HG02981 (cell line): ENCODE data around the gene ZNF836.
A peak's percentile ranks its signal among the peaks of the same experiment; 100 is the strongest.

Source experiments
- ATAC-seq: cut with Tn5 transposase; IDR thresholded peaks from one replicate; pipeline ENCODE4 v1.9.1; 2021; ENCODE audit warnings: mild to moderate bottlenecking, moderate library complexity; ENCODE audit not compliant: unreplicated experiment

Gene ZNF836

GRCh38 chr19:52188822-52189734, 17.7 kb upstream of the ZNF836 start:
- peak; percentile 4 for ATAC-seq

DNA sequence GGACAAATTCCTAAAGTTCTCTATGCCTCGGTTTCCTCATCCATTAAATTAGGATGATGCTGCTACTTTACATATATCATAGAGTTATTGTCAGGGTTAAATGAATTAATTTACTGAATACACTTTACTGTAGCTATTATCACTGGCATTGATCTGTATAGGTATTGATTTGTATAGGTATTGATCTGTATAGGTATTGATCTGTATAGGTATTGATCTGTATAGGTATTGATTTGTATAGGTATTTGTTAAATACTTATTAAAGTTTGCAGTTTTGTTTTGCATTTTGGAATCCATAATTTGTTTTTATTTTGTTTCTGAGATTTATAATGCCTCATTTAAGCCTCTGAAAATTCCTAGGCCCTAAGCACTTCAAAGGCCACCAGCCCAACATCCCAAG, 16.0 kb upstream of the ZNF836 start:
- no peak for ATAC-seq

- ATAC-seq, result no peak
These were observed 5.2 kb upstream of the ZNF836 start for GRCh38 chr19:52176574-52176973.

DNA sequence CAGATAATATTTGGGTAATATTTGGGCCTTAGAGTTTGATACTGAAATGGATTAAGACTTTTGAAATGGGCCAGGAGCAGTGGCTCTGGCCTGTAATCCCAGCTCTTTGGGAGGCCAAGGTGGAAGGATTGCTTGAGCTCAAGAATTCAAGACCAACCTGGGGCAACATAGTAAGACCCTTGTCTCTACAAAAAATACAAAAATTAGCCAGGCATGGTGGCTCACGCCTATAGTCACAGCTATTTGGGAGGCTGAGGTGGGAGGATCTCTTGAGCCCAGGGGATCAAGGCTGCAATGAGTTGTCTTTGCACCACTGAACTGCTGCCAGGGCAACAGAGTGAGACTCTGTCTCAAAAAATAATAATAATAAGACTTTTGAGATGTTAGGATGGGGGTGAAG, 926 bp upstream of the ZNF836 start:
- ATAC-seq, result no peak

DNA sequence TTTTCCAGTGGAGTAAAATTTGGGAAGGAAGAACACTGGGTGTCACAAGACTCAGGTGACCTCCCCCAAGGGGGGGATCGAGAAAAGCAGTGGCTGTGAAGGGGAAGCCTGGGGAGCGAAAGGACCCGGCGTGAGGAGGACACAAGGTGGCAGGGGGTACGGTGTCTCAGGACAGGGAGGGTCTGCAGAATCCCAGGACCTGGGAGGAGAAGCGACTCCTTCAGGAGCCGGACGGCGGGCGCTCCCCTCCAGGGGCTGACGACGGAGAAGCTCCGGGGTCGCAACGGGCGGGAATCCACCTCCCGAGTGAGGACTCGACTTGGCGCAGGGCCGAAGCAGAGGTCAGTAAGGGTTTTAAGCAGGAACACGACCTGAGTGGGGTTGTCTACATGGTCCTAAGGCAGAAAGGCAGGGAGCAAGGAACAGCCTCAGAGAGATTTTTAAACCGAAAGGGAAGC, 529 bp downstream of the ZNF836 start:
- no peak for ATAC-seq

DNA sequence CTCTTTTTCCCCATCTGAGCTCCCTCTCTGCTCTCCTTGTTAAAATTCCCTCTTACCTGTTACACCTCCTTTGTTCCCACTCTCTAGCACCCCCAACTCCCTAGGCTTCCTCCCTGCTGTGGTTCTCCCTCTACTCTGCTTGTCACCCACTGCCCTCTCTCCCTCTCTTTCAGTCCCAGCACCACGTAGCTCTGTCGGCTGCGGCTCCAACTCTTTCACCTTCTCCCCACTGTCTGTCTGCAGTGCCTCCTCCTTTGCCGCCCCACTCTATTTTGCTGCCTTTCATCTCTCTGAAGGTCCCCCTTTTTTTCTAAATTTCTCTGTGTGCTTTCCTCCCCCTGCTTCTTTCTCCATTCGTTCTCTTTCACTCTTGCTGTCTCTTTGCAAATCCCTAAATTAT, 1.1 kb downstream of the ZNF836 start:
- ATAC-seq, result no peak

DNA sequence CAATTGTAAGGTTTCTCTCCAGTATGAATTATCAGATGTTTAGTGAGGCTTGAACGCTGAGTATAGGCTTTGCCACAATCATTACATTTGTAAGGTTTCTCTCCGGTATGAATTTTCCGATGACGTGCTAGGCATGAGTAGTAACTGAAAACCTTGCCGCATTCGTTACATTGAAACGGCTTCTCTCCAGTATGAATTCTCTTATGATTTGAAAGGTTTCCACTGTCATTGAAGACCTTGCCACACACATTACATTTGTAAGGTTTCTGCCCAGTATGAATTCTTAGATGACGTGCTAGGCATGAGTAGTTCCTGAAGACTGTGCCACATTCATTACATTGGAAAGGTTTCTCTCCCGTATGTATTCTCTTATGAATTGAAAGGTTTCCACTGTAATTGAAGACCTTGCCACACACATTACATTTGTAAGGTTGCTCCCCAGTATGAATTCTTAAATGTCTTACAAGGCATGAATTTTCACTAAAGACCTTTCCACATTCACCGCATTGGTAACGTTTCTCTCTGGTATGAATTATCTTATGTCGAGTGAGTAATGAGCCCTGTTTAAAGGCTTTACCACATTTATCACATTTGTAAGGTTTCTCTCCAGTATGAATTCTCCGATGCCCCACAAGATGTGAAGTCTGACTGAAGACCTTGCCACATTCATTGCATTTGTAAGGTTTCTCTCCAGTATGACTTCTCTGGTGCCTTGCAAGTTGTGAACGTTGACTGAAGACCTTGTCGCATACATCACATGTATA, 15.6 kb downstream of the ZNF836 start:
- no peak for ATAC-seq

GRCh38 chr19:52148256-52148655, 23.2 kb downstream of the ZNF836 start:
- no peak for ATAC-seq

DNA sequence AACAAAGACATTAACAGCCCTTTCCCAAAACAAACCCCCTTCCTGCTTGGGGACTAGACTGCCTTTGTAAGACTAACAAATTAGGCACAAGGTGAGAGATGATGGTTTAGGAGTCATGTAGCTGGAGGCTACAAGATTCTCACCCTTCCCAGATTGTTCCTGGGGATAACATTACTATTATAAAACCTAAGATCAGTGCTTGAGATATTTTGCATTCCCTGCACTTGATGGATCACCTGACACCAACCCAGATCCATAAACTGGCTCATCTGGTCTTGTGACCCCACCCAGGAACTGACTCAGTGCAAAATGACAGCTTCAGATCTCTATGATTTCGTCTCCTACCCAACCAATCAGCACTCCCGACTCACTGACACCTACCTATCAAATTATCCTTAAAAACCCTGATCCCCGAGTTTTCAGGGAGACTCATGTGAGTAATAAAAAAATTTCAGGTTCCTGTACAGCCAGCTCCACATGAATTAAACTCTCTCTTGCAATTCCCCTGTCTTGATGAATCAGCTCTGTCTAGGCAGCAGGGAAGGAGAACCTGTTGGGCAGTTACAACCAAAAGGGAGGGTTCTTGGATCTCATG, 29.3 kb downstream of the ZNF836 start:
- ATAC-seq, result no peak

- ATAC-seq, result no peak
These were observed 30.2 kb downstream of the ZNF836 start for GRCh38 chr19:52141203-52141602.

DNA sequence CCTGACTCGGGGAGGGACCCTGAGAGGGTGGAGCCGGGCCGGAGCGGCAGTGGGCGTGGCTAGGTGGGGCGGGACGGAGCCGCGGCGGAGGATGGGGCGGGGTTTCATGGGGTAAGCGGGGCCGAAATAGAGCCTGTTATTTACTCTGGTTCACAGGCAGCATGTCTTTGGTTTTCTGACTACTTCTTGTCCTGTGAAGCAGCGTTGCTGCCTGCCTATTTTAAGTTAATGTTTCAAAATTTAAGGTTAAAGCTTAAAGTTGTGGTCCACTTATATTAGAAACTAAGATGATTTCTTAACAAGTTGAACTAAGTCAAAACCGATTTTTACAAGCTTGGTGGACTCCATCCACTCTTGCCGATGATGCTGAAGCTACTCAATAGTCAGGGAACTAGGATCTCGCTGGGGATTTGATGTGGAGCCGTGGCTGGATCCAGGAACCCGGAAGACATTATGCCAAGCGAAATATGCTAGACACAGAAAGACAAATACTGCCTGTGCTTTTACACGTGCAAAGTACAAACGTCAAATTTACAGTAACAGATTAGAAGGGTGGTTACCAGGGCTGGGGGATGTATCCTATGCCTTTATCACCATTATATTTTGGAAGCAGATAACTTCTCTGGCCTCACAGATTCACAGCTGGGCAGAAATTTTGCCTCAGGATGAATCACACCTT, 31.2 kb downstream of the ZNF836 start:
- peak; percentile 90 for ATAC-seq

DNA sequence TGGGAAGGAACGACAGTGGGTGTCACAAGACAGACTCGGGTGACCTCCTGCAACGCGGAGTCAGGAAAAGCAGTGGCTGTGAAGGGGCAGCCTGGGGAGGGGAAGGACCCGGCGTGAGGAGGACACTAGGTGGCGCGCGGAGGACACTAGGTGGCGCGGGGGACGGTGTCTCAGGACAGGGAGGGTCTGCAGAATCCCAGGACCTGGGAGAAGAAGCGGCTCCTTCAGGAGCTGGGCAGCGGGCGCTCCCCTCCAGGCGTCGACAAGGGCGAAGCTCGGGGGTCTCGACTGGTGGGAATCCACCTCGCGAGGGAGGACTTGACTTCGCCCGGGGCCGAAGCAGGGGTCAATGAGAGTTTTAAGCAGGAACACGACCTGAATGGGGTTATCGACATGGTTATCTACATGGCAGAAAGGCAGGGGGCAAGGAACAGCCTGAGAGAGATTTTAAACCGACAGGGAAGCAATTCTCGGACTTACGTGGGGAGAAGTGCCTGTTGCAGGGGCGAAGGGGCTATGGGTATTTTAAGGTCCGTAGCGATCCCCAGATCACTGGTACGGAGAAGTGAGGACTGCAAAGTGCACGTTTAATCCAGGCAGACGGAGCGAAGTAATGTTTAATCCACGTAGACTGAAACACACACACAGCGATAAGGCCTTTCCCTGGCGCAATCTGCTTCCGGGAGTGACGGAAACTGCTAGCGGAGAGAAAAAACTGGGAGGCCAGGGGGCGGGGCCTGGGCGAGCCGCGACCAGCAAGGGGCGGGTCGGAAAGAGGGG, 32.0 kb downstream of the ZNF836 start, which contains the start of gene ZNF616:
Gene ZNF616 (minus strand): TSS at position 687 of the 780 bp plus-strand sequence. CDS start 9,426 bp downstream, outside the sequence.
- ATAC-seq, result peak; percentile 39

DNA sequence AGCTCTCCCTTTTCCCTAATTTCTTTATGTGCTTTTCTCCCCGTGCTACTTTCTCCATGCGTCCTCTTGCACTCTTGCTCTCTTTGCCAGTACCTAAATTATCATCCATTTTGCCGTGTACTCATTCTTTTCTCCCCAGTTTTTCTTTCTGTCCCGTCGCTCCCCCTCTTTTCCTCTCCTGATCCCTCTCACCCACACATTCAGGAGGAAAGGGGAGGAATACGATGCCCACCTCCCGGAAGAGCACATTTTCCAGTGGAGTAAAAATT, 32.5 kb downstream of the ZNF836 start:
- no peak for ATAC-seq

- ATAC-seq, result no peak
These were observed 33.0 kb downstream of the ZNF836 start for GRCh38 chr19:52138278-52138982.

DNA sequence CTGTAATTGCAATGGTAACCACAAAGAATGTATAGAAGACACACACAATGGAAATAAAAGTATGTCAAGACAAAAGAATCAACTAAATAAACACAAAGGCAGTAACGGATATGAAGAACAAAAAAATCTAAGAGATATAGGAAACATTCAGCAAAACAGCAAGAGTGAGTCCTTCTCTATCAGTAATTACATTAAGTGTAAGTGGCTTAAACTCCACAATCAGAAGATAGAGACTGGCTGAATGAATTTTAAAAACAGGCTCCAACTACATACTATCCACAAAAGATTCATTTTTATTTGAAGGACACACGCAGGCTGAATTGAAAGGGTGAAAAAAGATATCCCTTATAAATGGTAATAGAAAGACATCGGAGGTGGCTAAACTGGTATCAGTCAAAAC, 51.1 kb downstream of the ZNF836 start:
- no peak for ATAC-seq

- no peak for ATAC-seq
These were observed 55.8 kb downstream of the ZNF836 start for GRCh38 chr19:52115526-52116053.

DNA sequence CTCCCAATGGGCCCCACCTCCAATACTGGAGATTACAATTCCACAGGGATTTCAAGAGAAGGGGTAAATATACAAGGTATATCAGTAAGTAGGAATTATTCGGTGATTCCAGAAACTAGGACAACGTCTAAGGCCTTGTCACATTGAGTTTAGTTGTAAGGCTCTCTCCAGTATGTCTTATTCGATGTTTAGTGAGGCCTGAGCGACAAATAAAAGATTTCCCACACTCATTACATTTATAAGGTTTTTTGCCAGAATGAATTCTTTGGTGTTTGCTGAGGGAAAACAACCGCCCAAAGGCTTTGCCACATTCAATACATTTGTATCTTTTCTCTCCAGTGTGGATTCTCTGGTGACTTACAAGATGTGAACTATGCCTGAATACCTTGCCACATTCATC, 56.7 kb downstream of the ZNF836 start:
- no peak for ATAC-seq

DNA sequence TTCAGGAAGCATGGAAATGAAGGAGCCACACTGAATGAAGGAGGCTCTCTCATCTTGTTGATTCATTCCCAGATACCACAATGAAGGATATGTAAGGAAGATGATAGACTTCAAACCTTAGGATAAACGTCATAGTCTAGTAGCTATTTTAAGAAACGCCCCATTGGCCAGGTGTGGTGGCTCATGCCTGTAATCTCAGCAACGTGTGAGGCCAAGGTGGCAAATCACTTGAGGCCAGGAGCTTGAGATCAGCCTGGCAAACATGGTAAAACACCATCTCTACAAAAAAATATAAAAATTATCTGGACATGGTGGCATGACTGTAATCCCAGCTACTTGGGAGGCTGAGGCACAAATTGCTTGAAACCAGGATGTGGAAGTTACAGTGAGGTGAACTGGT, 58.8 kb downstream of the ZNF836 start:
- no peak for ATAC-seq

GRCh38 chr19:52110780-52111179, 60.6 kb downstream of the ZNF836 start:
- ATAC-seq, result no peak
